PFSK-1 (cell line): ENCODE measurements around the gene ERAP2.

Experiments used
- TAF1 ChIP-seq: IDR thresholded peaks from 2 replicates; pipeline ENCODE4 v1.6.1; 2012; ENCODE audit warnings: low read length, control low read depth, borderline replicate concordance; ENCODE audit not compliant: insufficient read depth
- TF ChIP-seq, protein P1 (sequence below), 2 experiments: IDR thresholded peaks; 2 replicates each; pipeline versions ENCODE4 v1.6.1 to v1.8.0; 2011 to 2012; ENCODE audit warnings: low read depth in 2 of 2, low read length in 2 of 2, control low read depth in 1 of 2, inconsistent platforms in 1 of 2, mild to moderate bottlenecking in 1 of 2, moderate library complexity in 1 of 2; ENCODE audit not compliant: insufficient read depth in 1 of 2

- TF ChIP-seq TAF1, result no peak
- TF ChIP-seq, protein P1, sequence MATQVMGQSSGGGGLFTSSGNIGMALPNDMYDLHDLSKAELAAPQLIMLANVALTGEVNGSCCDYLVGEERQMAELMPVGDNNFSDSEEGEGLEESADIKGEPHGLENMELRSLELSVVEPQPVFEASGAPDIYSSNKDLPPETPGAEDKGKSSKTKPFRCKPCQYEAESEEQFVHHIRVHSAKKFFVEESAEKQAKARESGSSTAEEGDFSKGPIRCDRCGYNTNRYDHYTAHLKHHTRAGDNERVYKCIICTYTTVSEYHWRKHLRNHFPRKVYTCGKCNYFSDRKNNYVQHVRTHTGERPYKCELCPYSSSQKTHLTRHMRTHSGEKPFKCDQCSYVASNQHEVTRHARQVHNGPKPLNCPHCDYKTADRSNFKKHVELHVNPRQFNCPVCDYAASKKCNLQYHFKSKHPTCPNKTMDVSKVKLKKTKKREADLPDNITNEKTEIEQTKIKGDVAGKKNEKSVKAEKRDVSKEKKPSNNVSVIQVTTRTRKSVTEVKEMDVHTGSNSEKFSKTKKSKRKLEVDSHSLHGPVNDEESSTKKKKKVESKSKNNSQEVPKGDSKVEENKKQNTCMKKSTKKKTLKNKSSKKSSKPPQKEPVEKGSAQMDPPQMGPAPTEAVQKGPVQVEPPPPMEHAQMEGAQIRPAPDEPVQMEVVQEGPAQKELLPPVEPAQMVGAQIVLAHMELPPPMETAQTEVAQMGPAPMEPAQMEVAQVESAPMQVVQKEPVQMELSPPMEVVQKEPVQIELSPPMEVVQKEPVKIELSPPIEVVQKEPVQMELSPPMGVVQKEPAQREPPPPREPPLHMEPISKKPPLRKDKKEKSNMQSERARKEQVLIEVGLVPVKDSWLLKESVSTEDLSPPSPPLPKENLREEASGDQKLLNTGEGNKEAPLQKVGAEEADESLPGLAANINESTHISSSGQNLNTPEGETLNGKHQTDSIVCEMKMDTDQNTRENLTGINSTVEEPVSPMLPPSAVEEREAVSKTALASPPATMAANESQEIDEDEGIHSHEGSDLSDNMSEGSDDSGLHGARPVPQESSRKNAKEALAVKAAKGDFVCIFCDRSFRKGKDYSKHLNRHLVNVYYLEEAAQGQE (IDR thresholded peaks at IDR 0.05; ENCODE audit: insufficient read depth in 1 of 2, low read depth in 2 of 2, low read length in 2 of 2), result no peak
Observed at GRCh38 chr5:96901384-96901783, 25.1 kb downstream of the ERAP2 start.
